Measurements from ENCODE around the gene TRAF3IP1. TPM values are rescaled to one million over a fixed set of nuclear protein-coding genes. Genes with fewer than 3 reads are reported as not detected.

TRAF3IP1 gene, protein sequence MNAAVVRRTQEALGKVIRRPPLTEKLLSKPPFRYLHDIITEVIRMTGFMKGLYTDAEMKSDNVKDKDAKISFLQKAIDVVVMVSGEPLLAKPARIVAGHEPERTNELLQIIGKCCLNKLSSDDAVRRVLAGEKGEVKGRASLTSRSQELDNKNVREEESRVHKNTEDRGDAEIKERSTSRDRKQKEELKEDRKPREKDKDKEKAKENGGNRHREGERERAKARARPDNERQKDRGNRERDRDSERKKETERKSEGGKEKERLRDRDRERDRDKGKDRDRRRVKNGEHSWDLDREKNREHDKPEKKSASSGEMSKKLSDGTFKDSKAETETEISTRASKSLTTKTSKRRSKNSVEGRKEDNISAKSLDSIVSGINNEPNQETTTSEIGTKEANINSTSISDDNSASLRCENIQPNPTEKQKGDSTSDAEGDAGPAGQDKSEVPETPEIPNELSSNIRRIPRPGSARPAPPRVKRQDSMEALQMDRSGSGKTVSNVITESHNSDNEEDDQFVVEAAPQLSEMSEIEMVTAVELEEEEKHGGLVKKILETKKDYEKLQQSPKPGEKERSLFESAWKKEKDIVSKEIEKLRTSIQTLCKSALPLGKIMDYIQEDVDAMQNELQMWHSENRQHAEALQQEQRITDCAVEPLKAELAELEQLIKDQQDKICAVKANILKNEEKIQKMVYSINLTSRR
- total RNA-seq = 1 to 10 TPM; 4.7 to 9.1 TPM
- polyA plus RNA-seq = 1 to 10 TPM; 4.0 to 4.4 TPM

GRCh38 chr2:238320246-238320647 lies at the start of gene TRAF3IP1:
TRAF3IP1 (plus strand) TSS chr2:238320518; CDS start chr2:238320663, 145 bp downstream.
- Histone ChIP-seq H3K27ac (ENCODE audit: low read depth in 1 of 2, low read length in 2 of 2) (peak within 1 kb of the TSS; percentile 1 to 38), H3K4me3 (ENCODE audit: low read depth in 1 of 3, low read length in 3 of 3) (peak within 1 kb of the TSS; percentile 55 to 97 (median 75)), H3K27me3 (ENCODE audit: control insufficient read depth in 4 of 4, insufficient read depth in 4 of 4, low read length in 3 of 4) (no peaks in the 10 kb centered on the region), H3K36me3 (ENCODE audit: control insufficient read depth in 4 of 4, insufficient read depth in 3 of 4, low read depth in 1 of 4, low read length in 3 of 4) (no peaks in the 10 kb centered on the region), H3K9ac (ENCODE audit: low read depth in 1 of 2, low read length in 2 of 2) (peak within 1 kb of the TSS; percentile 8 to 87), H3K4me1 (ENCODE audit: control insufficient read depth in 4 of 4, insufficient read depth in 4 of 4, low read length in 3 of 4) (peaks cover 0 to 19% (median 12%) of the 10 kb centered on the region in 4 donors), H3K9me3 (ENCODE audit: control insufficient read depth in 4 of 4, low read length in 3 of 4) (no peaks in the 10 kb centered on the region)
- under 1% methylated on average over 58 of the region's 58 CpGs for WGBS
- peak; percentile 90 for DNase-seq (ENCODE audit: low spot score)
- TF ChIP-seq JUND (IDR thresholded peaks at IDR 0.05) = no peak
- peak; percentile 15 to 17 for TF ChIP-seq RAD21 (IDR thresholded peaks at IDR 0.05)
- TF ChIP-seq SP1 (IDR thresholded peaks at IDR 0.05) = peak; percentile 33

DNA sequence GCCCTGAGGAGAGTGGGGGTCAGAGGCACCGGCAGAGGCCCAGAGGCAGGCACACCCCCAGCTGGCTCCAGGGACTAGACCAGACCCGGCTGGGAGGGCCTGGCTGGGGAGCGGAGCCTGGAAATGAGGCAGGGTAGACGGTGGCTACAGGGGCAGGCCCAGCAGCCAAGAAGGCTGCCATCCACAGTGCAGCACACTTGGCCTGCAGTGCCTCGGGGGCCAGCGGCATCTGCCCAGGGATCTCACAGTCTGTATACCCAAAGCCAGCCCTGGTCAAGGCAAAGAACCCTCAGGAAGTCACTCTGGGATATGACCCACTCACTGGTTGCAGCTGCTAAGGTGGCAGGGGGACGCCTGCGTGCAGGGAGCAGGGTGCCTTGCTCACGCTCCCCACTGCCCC lies 49.7 kb upstream of the TRAF3IP1 start:
- no peaks in the 10 kb centered on the region for H3K27me3 ChIP-seq (ENCODE audit: control insufficient read depth in 4 of 4, insufficient read depth in 4 of 4, low read length in 3 of 4)
- no peaks in the 10 kb centered on the region for H3K9me3 ChIP-seq (ENCODE audit: control insufficient read depth in 4 of 4, low read length in 3 of 4)
- peaks cover 1 to 15% (median 7%) of the 10 kb centered on the region in 4 donors for H3K4me1 ChIP-seq (ENCODE audit: control insufficient read depth in 4 of 4, insufficient read depth in 4 of 4, low read length in 3 of 4)
- peaks cover 5 to 68% (median 43%) of the 10 kb centered on the region in 4 donors for H3K36me3 ChIP-seq (ENCODE audit: control insufficient read depth in 4 of 4, insufficient read depth in 3 of 4, low read depth in 1 of 4, low read length in 3 of 4)
- H3K27ac ChIP-seq (ENCODE audit: low read depth in 1 of 2, low read length in 2 of 2) = no peak overlapping the region
- TF ChIP-seq, protein P1, sequence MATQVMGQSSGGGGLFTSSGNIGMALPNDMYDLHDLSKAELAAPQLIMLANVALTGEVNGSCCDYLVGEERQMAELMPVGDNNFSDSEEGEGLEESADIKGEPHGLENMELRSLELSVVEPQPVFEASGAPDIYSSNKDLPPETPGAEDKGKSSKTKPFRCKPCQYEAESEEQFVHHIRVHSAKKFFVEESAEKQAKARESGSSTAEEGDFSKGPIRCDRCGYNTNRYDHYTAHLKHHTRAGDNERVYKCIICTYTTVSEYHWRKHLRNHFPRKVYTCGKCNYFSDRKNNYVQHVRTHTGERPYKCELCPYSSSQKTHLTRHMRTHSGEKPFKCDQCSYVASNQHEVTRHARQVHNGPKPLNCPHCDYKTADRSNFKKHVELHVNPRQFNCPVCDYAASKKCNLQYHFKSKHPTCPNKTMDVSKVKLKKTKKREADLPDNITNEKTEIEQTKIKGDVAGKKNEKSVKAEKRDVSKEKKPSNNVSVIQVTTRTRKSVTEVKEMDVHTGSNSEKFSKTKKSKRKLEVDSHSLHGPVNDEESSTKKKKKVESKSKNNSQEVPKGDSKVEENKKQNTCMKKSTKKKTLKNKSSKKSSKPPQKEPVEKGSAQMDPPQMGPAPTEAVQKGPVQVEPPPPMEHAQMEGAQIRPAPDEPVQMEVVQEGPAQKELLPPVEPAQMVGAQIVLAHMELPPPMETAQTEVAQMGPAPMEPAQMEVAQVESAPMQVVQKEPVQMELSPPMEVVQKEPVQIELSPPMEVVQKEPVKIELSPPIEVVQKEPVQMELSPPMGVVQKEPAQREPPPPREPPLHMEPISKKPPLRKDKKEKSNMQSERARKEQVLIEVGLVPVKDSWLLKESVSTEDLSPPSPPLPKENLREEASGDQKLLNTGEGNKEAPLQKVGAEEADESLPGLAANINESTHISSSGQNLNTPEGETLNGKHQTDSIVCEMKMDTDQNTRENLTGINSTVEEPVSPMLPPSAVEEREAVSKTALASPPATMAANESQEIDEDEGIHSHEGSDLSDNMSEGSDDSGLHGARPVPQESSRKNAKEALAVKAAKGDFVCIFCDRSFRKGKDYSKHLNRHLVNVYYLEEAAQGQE (IDR thresholded peaks at IDR 0.05) = no peak
- TF ChIP-seq GABPA (IDR thresholded peaks at IDR 0.05 in 1 of 2, conservative IDR thresholded peaks at IDR 0.05 in 1 of 2) (no peak), HNF4G (IDR thresholded peaks at IDR 0.05) (no peak), RXRA (IDR thresholded peaks at IDR 0.05) (no peak), HNF4A (conservative IDR thresholded peaks at IDR 0.05) (no peak), TAF1 (conservative IDR thresholded peaks at IDR 0.05) (no peak), ATF3 (IDR thresholded peaks at IDR 0.05) (no peak)
- TF ChIP-seq, protein P2, sequence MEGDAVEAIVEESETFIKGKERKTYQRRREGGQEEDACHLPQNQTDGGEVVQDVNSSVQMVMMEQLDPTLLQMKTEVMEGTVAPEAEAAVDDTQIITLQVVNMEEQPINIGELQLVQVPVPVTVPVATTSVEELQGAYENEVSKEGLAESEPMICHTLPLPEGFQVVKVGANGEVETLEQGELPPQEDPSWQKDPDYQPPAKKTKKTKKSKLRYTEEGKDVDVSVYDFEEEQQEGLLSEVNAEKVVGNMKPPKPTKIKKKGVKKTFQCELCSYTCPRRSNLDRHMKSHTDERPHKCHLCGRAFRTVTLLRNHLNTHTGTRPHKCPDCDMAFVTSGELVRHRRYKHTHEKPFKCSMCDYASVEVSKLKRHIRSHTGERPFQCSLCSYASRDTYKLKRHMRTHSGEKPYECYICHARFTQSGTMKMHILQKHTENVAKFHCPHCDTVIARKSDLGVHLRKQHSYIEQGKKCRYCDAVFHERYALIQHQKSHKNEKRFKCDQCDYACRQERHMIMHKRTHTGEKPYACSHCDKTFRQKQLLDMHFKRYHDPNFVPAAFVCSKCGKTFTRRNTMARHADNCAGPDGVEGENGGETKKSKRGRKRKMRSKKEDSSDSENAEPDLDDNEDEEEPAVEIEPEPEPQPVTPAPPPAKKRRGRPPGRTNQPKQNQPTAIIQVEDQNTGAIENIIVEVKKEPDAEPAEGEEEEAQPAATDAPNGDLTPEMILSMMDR (IDR thresholded peaks at IDR 0.05; ENCODE audit: low read depth, low read length, missing input control) = no peak
- DNase-seq (ENCODE audit: low spot score) = no peak
- H3K4me3 ChIP-seq (ENCODE audit: low read depth in 1 of 3, low read length in 3 of 3) = no peak overlapping the region
- 98% methylated on average over 9 of the region's 9 CpGs for WGBS
- no peak overlapping the region for H3K9ac ChIP-seq (ENCODE audit: low read depth in 1 of 2, low read length in 2 of 2)

Measured in liver (tissue), 9 donors.